ENCODE results near the gene TRMT11. TPM values are rescaled to one million over a fixed set of nuclear protein-coding genes. Genes with fewer than 3 reads are reported as not detected.
"Not testable (repeated sequence)": the region's sequence is repeated elsewhere in the genome, so short reads cannot be mapped to it uniquely, and the experiment has no call there.

TRMT11 gene
- total RNA-seq, 1 donor from 2014 or later, result 25.4 TPM

DNA sequence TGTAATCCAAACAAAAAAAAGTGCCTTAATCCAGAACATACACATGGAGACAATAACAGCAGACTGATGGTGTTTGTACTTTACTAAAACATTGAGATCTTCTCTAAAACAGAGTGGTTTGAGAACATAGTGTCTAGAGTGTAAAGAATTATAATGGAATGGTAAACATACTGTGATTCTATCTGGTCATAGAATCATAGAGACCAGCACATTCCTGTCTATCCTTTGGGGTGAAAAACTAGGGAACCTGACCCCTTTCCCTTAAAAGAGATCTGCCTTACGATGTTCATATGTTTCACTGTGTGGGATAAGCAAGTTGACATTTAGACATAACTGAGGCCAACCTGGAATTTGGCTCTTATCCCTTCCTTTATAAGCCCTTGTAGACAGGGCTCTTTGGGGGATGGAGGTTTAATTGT is 55.7 kb downstream of the TRMT11 start:
- DNase-seq (ENCODE audit: low spot score), result no peak
- peaks cover 31% of the 10 kb centered on the region for H3K36me3 Mint-ChIP-seq (ENCODE audit: low read depth)
- H3K4me3 Mint-ChIP-seq (ENCODE audit: low read depth), result no peak overlapping the region
- peaks cover 2% of the 10 kb centered on the region for H3K4me1 Mint-ChIP-seq (ENCODE audit: low read depth)
- H3K27me3 Mint-ChIP-seq (ENCODE audit: low read depth), result no peaks in the 10 kb centered on the region
- H3K9me3 Mint-ChIP-seq, result peaks cover 10% of the 10 kb centered on the region
- H3K27ac Mint-ChIP-seq, result no peak overlapping the region
- intact Hi-C loops (cut with micrococcal nuclease), result no loop called here

DNA sequence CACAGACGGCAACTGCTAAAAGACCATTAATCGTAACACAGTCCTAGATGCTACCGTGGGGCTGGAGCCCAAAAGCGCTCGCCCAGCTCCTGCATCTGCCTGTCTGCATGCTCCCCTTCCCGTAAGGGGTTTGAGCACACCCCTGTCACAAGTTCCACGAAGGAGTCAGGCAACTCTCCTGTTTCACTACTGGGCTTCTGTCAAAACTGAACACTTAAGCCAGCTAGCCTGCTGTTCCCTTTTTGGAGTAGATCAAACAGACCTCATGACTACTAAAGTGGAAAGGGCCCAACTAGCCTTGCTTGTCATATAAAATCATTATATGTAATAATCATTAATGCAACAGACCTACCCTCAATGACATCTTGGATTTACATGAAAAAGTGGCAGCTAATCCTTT is 61.3 kb downstream of the TRMT11 start:
- no peak overlapping the region for H3K4me3 Mint-ChIP-seq (ENCODE audit: low read depth)
- no peak overlapping the region for H3K27ac Mint-ChIP-seq
- no peaks in the 10 kb centered on the region for H3K27me3 Mint-ChIP-seq (ENCODE audit: low read depth)
- intact Hi-C loops (cut with micrococcal nuclease), result no loop called here
- H3K9me3 Mint-ChIP-seq, result peaks cover 7% of the 10 kb centered on the region
- peaks cover 20% of the 10 kb centered on the region for H3K36me3 Mint-ChIP-seq (ENCODE audit: low read depth)
- no peak for DNase-seq (ENCODE audit: low spot score)
- no peaks in the 10 kb centered on the region for H3K4me1 Mint-ChIP-seq (ENCODE audit: low read depth)

DNA sequence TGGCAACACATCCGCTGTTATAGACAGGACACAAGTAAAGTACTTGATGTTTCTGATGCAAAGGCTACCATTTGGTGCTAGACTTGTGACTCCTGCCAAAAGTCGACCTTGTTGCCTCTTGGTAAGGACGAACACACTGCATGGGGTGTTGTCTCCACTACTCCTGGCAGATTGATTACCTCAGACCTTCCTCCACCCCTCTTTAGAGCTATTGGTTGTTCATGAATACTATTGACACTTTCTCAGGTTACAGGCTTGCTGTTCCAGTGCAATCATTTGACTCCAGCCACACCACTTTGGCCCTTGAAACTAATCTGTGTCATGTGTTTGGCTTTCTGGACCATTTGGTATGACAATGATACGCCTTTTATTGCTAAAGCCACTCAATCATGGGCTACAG is 62.3 kb downstream of the TRMT11 start:
- H3K36me3 Mint-ChIP-seq (ENCODE audit: low read depth), result peaks cover 18% of the 10 kb centered on the region
- H3K4me3 Mint-ChIP-seq (ENCODE audit: low read depth), result no peak overlapping the region
- H3K27ac Mint-ChIP-seq, result no peak overlapping the region
- no peaks in the 10 kb centered on the region for H3K4me1 Mint-ChIP-seq (ENCODE audit: low read depth)
- intact Hi-C loops (cut with micrococcal nuclease), result no loop called here
- peaks cover 6% of the 10 kb centered on the region for H3K9me3 Mint-ChIP-seq
- no peak for DNase-seq (ENCODE audit: low spot score)
- H3K27me3 Mint-ChIP-seq (ENCODE audit: low read depth), result no peaks in the 10 kb centered on the region

- Mint-ChIP-seq H3K36me3 (ENCODE audit: low read depth) (peaks cover 10% of the 10 kb centered on the region), H3K4me1 (ENCODE audit: low read depth) (no peaks in the 10 kb centered on the region), H3K27ac (no peak overlapping the region), H3K4me3 (ENCODE audit: low read depth) (no peak overlapping the region), H3K27me3 (ENCODE audit: low read depth) (no peaks in the 10 kb centered on the region), H3K9me3 (no peaks in the 10 kb centered on the region)
- DNase-seq (ENCODE audit: low spot score), result no peak
- intact Hi-C loops (cut with micrococcal nuclease), result no loop called here
These were observed 64.5 kb downstream of the TRMT11 start for GRCh38 chr6:126050795-126051194.

DNA sequence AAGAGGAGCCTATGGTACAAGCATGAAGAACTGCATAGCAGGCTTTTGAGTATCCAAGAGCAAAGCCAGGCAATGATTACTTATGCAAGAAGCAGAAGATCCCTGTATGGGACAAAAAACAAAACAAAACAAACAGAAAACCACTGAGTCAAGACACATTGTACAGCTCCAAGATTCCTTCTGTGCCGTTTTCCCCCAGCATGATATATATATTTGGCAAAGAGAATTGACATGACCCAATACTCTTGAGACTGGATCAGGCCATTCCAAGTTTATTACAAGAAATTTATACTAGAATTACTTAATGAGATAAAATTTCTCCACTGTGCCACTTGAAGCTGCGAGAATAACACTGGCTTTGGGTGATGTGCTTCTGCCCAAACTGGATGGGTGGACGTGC is 65.5 kb downstream of the TRMT11 start:
- no peak overlapping the region for H3K4me3 Mint-ChIP-seq (ENCODE audit: low read depth)
- H3K27me3 Mint-ChIP-seq (ENCODE audit: low read depth), result no peaks in the 10 kb centered on the region
- H3K27ac Mint-ChIP-seq, result no peak overlapping the region
- H3K36me3 Mint-ChIP-seq (ENCODE audit: low read depth), result peaks cover 10% of the 10 kb centered on the region
- no peak for DNase-seq (ENCODE audit: low spot score)
- H3K4me1 Mint-ChIP-seq (ENCODE audit: low read depth), result no peaks in the 10 kb centered on the region
- no peaks in the 10 kb centered on the region for H3K9me3 Mint-ChIP-seq
- intact Hi-C loops (cut with micrococcal nuclease), result no loop called here

DNA sequence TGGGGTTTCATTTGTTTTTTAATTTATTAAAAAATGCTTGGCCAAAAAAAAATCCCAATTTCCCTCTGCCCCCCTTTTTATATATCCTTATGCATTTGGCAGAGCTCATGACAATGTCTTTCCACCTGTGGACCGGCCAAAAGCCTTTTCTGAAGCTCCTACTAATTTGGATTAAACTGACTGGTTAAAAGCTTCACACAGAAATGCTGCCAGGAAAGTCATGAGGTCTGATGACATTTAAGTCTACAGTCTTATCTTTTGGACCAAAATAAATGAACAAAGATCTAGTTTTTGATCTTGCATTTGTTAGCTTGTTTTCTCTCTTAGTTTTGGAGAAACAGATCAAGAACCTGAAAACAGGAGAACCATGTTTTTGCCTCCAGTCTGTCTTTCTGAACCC is 66.1 kb downstream of the TRMT11 start:
- Mint-ChIP-seq H3K4me3 (ENCODE audit: low read depth) (no peak overlapping the region), H3K27ac (no peak overlapping the region), H3K27me3 (ENCODE audit: low read depth) (no peaks in the 10 kb centered on the region), H3K9me3 (no peaks in the 10 kb centered on the region), H3K36me3 (ENCODE audit: low read depth) (peaks cover 8% of the 10 kb centered on the region), H3K4me1 (ENCODE audit: low read depth) (no peaks in the 10 kb centered on the region)
- intact Hi-C loops (cut with micrococcal nuclease), result no loop called here
- DNase-seq (ENCODE audit: low spot score), result no peak

- H3K36me3 Mint-ChIP-seq (ENCODE audit: low read depth), result peaks cover 3% of the 10 kb centered on the region
- H3K27me3 Mint-ChIP-seq (ENCODE audit: low read depth), result no peaks in the 10 kb centered on the region
- no peak for DNase-seq (ENCODE audit: low spot score)
- no peak overlapping the region for H3K4me3 Mint-ChIP-seq (ENCODE audit: low read depth)
- H3K27ac Mint-ChIP-seq, result no peak overlapping the region
- no peaks in the 10 kb centered on the region for H3K4me1 Mint-ChIP-seq (ENCODE audit: low read depth)
- H3K9me3 Mint-ChIP-seq, result no peaks in the 10 kb centered on the region
- intact Hi-C loops (cut with micrococcal nuclease), result no loop called here
These were observed 67.9 kb downstream of the TRMT11 start for GRCh38 chr6:126054258-126054702.

- Mint-ChIP-seq H3K27me3 (ENCODE audit: low read depth) (no peaks in the 10 kb centered on the region), H3K36me3 (ENCODE audit: low read depth) (peaks cover 3% of the 10 kb centered on the region), H3K9me3 (no peaks in the 10 kb centered on the region), H3K4me3 (ENCODE audit: low read depth) (no peak overlapping the region), H3K4me1 (ENCODE audit: low read depth) (no peaks in the 10 kb centered on the region), H3K27ac (no peak overlapping the region)
- intact Hi-C loops (cut with micrococcal nuclease), result no loop called here
- no peak for DNase-seq (ENCODE audit: low spot score)
These were observed 68.5 kb downstream of the TRMT11 start for GRCh38 chr6:126054802-126055201.

DNA sequence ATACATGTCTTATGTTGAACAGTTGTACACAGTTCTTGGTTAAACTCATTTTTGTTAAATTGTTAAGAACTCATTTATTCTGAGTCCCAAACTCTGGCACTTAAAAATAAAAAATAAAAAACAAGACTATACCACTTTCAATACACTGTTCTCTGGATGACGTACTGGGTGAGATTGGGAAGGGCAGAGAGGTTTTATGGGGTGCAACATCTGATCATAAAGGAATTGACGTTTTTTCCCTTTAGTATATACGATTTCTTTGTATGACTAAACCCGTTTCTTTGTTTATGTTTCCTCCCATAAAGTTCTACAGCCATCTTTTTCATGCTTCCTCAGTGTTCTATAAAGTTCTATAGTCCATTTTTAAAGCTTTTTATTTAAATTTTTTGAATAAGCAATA is 69.1 kb downstream of the TRMT11 start:
- no peak for DNase-seq (ENCODE audit: low spot score)
- Mint-ChIP-seq H3K27ac (no peak overlapping the region), H3K4me1 (ENCODE audit: low read depth) (no peaks in the 10 kb centered on the region), H3K4me3 (ENCODE audit: low read depth) (no peak overlapping the region), H3K36me3 (ENCODE audit: low read depth) (peaks cover 7% of the 10 kb centered on the region), H3K9me3 (no peaks in the 10 kb centered on the region), H3K27me3 (ENCODE audit: low read depth) (no peaks in the 10 kb centered on the region)
- intact Hi-C loops (cut with micrococcal nuclease), result no loop called here

GRCh38 chr6:126056355-126057004 is 70.1 kb downstream of the TRMT11 start:
- Mint-ChIP-seq H3K36me3 (ENCODE audit: low read depth) (peaks cover 7% of the 10 kb centered on the region), H3K9me3 (no peaks in the 10 kb centered on the region), H3K4me3 (ENCODE audit: low read depth) (no peak overlapping the region), H3K27me3 (ENCODE audit: low read depth) (no peaks in the 10 kb centered on the region), H3K27ac (no peak overlapping the region), H3K4me1 (ENCODE audit: low read depth) (no peaks in the 10 kb centered on the region)
- intact Hi-C loops (cut with micrococcal nuclease), result no loop called here
- DNase-seq (ENCODE audit: low spot score), result no peak

DNA sequence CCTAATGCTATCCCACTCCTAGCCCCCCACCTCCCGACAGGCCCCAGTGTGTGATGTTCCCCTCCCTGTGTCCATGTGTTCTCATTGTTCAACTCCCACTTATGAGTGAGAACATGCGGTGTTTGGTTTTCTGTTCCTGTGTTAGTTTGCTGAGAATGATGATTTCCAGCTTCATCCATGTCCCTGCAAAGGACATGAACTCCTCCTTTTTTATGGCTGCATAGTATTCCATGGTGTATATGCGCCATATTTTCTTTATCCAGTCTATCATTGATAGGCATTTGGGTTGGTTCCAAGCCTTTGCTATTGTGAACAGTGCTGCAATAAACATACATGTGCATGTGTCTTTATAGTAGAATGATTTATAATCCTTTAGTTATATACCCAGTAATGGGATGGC is 71.7 kb downstream of the TRMT11 start:
- DNase-seq (ENCODE audit: low spot score); H3K27ac Mint-ChIP-seq; H3K4me1 Mint-ChIP-seq (ENCODE audit: low read depth); H3K4me3 Mint-ChIP-seq (ENCODE audit: low read depth); H3K27me3 Mint-ChIP-seq (ENCODE audit: low read depth); H3K36me3 Mint-ChIP-seq (ENCODE audit: low read depth); intact Hi-C loops (cut with micrococcal nuclease); H3K9me3 Mint-ChIP-seq: not testable (repeated sequence)

- H3K9me3 Mint-ChIP-seq, result no peaks in the 10 kb centered on the region
- no peak overlapping the region for H3K4me3 Mint-ChIP-seq (ENCODE audit: low read depth)
- no peak overlapping the region for H3K27ac Mint-ChIP-seq
- no peaks in the 10 kb centered on the region for H3K4me1 Mint-ChIP-seq (ENCODE audit: low read depth)
- peaks cover 7% of the 10 kb centered on the region for H3K36me3 Mint-ChIP-seq (ENCODE audit: low read depth)
- no peaks in the 10 kb centered on the region for H3K27me3 Mint-ChIP-seq (ENCODE audit: low read depth)
- intact Hi-C loops (cut with micrococcal nuclease), result no loop called here
- DNase-seq (ENCODE audit: low spot score), result no peak
These were observed 74.1 kb downstream of the TRMT11 start for GRCh38 chr6:126060400-126060799.

- Mint-ChIP-seq H3K27ac (no peak overlapping the region), H3K4me3 (ENCODE audit: low read depth) (no peak overlapping the region), H3K4me1 (ENCODE audit: low read depth) (no peaks in the 10 kb centered on the region), H3K36me3 (ENCODE audit: low read depth) (peaks cover 4% of the 10 kb centered on the region), H3K9me3 (no peaks in the 10 kb centered on the region), H3K27me3 (ENCODE audit: low read depth) (no peaks in the 10 kb centered on the region)
- DNase-seq (ENCODE audit: low spot score), result no peak
- intact Hi-C loops (cut with micrococcal nuclease), result no loop called here
These were observed 77.3 kb downstream of the TRMT11 start for GRCh38 chr6:126063512-126064146.
